GM23248 (cell line): Measurements from ENCODE around the gene TSPAN4.

Experiments used
- EZH2 ChIP-seq: fragments of 200-600 bp; sonication (generic); IDR thresholded peaks from 2 replicates; pipeline ENCODE4 v1.6.1; 2018; ENCODE audit warnings: antibody characterized with exemption, mild to moderate bottlenecking; ENCODE audit not compliant: insufficient read depth, poor library complexity, severe bottlenecking
- EZH2phosphoT487 ChIP-seq: fragments of 200-600 bp; sonication (generic); IDR thresholded peaks from 2 replicates; pipeline ENCODE4 v1.6.1; 2018; ENCODE audit warnings: antibody characterized with exemption, moderate library complexity, mild to moderate bottlenecking, low read depth; ENCODE audit not compliant: insufficient read depth

DNA sequence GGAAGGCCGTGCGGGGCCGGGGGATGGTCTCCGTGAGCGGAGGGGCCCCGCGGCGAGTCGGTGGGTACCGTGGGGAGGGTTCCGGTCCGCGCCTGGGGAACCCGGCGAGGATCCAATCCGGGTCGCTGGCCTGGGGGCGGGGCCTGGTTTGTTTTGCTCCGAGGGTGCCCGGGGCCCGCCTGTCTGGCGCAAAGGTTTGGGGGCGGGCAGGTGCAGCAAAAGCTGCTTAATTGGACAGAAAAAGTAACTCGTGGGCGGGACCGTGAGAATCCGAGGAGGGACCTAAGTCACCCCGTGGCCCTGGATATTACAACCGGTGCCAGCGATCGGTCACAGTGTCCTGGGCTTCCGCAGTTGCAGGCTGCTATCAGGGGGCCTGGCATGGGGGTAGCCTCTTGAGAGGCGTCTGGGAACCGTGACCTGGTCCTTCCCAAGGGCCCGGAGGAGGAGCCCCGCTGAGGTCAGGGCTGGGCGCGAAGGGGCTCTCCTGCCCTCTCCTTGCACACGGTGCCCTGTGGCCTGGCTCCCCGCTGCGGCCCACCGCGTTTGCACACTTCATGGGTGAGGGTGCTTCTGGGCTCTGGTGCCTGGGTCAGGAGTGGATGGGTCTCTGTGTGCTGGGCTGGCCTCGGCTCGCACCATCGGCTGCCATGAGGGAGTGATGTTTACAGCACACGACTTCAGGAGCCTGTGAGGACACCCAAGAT lies 22.6 kb upstream of the TSPAN4 start:
- no peak for TF ChIP-seq EZH2phosphoT487
- no peak for TF ChIP-seq EZH2
